ENCODE measurements around the gene NSDHL.

NSDHL gene

GRCh38 chrX:152918707-152919106 lies 87.8 kb downstream of the NSDHL start:
- Histone ChIP-seq H3K4me3 (replicated peaks; ENCODE audit: insufficient read depth, low read length) (no peak overlapping the region), H3K27ac (replicated peaks) (no peak overlapping the region), H3K27me3 (ENCODE audit: insufficient read depth, poor library complexity, severe bottlenecking) (no peaks in the 10 kb centered on the region)
- no peak for DNase-seq (ENCODE audit: low read depth in 1 of 2, low spot score in 1 of 2)
- TF ChIP-seq POLR2AphosphoS5 (IDR thresholded peaks at IDR 0.05; ENCODE audit: low read depth) (no peak), SPI1 (IDR thresholded peaks at IDR 0.05; ENCODE audit: borderline replicate concordance, low read depth) (no peak), GABPA (IDR thresholded peaks at IDR 0.05; ENCODE audit: low read depth) (no peak)
- TF ChIP-seq, protein P1, sequence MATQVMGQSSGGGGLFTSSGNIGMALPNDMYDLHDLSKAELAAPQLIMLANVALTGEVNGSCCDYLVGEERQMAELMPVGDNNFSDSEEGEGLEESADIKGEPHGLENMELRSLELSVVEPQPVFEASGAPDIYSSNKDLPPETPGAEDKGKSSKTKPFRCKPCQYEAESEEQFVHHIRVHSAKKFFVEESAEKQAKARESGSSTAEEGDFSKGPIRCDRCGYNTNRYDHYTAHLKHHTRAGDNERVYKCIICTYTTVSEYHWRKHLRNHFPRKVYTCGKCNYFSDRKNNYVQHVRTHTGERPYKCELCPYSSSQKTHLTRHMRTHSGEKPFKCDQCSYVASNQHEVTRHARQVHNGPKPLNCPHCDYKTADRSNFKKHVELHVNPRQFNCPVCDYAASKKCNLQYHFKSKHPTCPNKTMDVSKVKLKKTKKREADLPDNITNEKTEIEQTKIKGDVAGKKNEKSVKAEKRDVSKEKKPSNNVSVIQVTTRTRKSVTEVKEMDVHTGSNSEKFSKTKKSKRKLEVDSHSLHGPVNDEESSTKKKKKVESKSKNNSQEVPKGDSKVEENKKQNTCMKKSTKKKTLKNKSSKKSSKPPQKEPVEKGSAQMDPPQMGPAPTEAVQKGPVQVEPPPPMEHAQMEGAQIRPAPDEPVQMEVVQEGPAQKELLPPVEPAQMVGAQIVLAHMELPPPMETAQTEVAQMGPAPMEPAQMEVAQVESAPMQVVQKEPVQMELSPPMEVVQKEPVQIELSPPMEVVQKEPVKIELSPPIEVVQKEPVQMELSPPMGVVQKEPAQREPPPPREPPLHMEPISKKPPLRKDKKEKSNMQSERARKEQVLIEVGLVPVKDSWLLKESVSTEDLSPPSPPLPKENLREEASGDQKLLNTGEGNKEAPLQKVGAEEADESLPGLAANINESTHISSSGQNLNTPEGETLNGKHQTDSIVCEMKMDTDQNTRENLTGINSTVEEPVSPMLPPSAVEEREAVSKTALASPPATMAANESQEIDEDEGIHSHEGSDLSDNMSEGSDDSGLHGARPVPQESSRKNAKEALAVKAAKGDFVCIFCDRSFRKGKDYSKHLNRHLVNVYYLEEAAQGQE (IDR thresholded peaks at IDR 0.05; ENCODE audit: insufficient replicate concordance, low read depth), result no peak
- TF ChIP-seq, protein P2, sequence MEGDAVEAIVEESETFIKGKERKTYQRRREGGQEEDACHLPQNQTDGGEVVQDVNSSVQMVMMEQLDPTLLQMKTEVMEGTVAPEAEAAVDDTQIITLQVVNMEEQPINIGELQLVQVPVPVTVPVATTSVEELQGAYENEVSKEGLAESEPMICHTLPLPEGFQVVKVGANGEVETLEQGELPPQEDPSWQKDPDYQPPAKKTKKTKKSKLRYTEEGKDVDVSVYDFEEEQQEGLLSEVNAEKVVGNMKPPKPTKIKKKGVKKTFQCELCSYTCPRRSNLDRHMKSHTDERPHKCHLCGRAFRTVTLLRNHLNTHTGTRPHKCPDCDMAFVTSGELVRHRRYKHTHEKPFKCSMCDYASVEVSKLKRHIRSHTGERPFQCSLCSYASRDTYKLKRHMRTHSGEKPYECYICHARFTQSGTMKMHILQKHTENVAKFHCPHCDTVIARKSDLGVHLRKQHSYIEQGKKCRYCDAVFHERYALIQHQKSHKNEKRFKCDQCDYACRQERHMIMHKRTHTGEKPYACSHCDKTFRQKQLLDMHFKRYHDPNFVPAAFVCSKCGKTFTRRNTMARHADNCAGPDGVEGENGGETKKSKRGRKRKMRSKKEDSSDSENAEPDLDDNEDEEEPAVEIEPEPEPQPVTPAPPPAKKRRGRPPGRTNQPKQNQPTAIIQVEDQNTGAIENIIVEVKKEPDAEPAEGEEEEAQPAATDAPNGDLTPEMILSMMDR (IDR thresholded peaks at IDR 0.05; ENCODE audit: insufficient read depth, low read length), result no peak

Data from HL-60 (cell line).